Uterus (tissue), 2 donors: ENCODE results near the gene LGR6.

Source experiments
- POLR2A ChIP-seq, 2 donors: fragments of 450-650 bp; IDR thresholded peaks; one replicate each; pipeline ENCODE4 v1.6.1; 2016; ENCODE audit warnings: antibody characterized with exemption in 2 of 2, mild to moderate bottlenecking in 1 of 2, moderate library complexity in 1 of 2
- TF ChIP-seq, protein P1 (sequence below), 4 experiments: fragments of 200-600 bp in 2 of 4; fragments of 450-650 bp in 2 of 4; sonication (generic) in 2 of 4; IDR thresholded peaks; one replicate each; pipeline ENCODE4 v1.5.1; 2016 to 2019; ENCODE audit warnings: antibody characterized with exemption in 4 of 4, mild to moderate bottlenecking in 2 of 4, moderate library complexity in 1 of 4

DNA sequence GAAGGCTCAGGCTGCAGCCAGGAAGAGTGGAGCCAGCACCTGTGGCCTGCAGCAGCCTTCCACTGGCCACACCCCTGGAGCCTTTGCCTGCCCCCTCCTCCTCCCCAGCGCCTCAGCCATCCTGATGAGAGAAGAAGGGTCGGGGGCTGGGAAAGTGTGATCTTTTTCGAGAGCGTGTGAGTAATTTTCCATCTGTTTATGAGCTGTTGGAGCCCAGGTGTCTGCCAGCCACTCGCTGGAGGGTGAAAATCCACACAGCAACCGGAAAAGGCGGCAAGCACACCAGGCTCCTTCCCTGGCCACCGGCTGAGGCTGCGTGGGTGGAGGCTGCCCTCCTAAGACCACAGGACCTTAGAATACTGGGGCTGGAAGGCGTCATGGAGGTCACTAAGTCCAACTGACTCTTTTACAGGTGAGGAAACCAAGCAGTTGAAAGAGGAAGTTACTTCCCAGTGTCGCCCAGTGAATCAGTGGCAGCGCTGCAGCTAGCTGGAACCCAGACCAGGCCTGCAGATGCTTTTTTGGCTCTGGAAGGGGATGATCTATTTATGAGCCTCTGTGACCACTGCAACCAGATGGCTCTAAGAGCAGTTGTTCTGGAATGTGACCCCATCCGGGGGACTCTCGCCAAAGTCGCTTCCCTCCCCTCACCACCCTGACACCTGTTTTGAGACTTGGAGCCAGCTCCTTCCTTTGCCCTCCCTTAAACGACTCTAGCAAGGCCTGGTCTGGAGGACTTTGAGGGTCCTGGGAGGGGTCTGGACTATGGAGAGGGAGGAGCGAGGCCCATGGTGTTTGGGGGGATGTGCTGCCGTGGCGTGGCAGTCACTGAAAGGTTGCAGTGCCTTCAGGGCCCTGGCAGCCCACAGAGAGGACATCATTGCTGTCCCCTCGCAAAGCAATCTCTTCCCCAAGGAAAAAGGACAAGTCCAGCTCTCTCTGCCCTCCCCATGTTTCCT is 54.5 kb downstream of the LGR6 start:
- no peak for TF ChIP-seq POLR2A (IDR thresholded peaks at IDR 0.05)
- TF ChIP-seq, protein P1, sequence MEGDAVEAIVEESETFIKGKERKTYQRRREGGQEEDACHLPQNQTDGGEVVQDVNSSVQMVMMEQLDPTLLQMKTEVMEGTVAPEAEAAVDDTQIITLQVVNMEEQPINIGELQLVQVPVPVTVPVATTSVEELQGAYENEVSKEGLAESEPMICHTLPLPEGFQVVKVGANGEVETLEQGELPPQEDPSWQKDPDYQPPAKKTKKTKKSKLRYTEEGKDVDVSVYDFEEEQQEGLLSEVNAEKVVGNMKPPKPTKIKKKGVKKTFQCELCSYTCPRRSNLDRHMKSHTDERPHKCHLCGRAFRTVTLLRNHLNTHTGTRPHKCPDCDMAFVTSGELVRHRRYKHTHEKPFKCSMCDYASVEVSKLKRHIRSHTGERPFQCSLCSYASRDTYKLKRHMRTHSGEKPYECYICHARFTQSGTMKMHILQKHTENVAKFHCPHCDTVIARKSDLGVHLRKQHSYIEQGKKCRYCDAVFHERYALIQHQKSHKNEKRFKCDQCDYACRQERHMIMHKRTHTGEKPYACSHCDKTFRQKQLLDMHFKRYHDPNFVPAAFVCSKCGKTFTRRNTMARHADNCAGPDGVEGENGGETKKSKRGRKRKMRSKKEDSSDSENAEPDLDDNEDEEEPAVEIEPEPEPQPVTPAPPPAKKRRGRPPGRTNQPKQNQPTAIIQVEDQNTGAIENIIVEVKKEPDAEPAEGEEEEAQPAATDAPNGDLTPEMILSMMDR (IDR thresholded peaks at IDR 0.05): no peak
